ENCODE data around the gene SF3A2. TPM values are rescaled to one million over a fixed set of nuclear protein-coding genes. Genes with fewer than 3 reads are reported as not detected.
A peak's percentile ranks its signal among the peaks of the same experiment; 100 is the strongest.

SF3A2 gene
- total RNA-seq, 1 donor from 2014 or later, result 43.4 TPM

GRCh38 chr19:2207991-2208860, 28.4 kb upstream of the SF3A2 start:
- DNase-seq, result peak; percentile 75

DNA sequence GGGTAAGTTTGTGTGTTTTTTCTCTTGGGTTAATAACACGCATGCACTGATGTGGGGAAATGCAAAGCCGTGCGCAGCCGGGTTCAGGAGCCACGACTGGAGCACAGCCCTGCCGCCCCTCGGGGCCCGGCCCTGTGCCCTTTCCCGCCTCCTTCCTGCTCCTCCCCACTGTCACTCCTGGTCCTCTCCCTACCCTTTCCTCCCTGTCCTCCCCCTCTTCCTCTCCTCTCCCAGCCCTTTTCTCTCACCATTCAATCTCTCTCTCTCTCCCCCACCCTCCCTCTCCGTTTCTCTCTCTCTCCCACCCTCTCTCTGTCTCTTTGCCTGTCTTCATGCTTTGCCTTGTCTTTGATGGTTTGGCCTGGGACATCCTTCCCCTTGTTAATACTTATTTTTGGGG, 27.6 kb upstream of the SF3A2 start:
- DNase-seq, result no peak

- DNase-seq, result no peak
Observed at GRCh38 chr19:2209408-2209807, 27.2 kb upstream of the SF3A2 start.

GRCh38 chr19:2210206-2210605, 26.4 kb upstream of the SF3A2 start:
- no peak for DNase-seq

DNA sequence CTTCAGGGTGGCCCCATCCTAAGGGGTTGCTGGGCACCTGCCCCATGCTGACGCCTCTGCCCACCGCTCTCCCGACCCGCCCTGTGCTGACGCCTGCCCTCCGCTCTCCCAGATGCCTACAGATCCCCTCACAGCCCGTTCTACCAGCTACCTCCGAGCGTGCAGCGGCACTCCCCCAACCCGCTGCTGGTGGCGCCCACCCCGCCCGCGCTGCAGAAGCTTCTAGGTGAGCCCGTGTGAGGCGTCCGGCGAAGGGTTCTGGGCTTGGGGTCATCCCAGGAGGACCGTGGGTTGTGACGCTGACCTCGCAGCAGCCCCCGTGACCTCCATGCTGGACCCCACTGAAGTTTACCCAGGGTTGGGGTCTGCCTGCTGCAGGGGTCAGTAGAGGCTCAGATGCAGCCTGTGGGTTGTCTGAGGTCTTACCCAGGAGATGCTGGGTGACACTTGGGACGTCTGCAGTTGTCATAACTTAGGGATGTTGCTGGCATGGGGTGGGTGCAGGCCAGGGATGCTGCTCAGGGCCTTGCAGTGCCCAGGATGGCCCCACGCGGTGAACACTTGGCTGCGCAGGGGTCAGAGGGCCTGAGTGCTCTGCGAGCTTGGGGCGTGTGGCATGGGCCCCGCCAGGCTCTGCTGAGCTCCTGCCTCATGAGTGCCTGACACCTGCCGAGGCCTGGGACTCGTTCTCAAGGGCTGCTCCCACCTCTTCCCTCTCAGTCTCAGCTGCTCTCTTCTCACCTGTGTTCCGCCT, 25.5 kb upstream of the SF3A2 start:
- DNase-seq, result no peak

- DNase-seq, result no peak
Observed at GRCh38 chr19:2212861-2213711, 23.5 kb upstream of the SF3A2 start.

- DNase-seq, result no peak
Observed at GRCh38 chr19:2213799-2214198, 22.8 kb upstream of the SF3A2 start.

DNA sequence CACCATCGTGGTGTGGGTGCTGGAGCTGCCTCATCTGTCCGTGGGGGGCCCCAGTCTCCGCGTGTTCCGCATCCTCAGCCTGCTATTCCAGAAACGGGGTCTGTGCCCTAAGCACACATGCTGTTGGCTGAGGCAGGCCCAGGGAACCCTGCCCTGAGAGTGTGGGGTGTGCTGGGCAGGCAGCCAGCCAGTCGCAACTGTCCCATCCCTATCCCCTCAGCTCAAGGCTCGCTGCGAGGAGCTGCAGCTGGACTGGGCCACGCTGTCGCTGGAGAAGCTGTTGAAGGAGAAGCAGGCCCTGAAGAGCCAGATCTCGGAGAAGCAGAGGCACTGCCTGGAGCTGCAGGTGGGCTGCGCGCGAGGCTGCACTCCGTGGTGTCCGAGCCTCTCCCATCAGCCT, 22.4 kb upstream of the SF3A2 start:
- no peak for DNase-seq

- no peak for DNase-seq
Observed at GRCh38 chr19:2215281-2215751, 21.3 kb upstream of the SF3A2 start.

- DNase-seq, result no peak
Observed at GRCh38 chr19:2216361-2217225, 20.0 kb upstream of the SF3A2 start.

GRCh38 chr19:2217591-2217990, 19.0 kb upstream of the SF3A2 start:
- DNase-seq, result no peak

GRCh38 chr19:2219726-2220125, 16.9 kb upstream of the SF3A2 start:
- no peak for DNase-seq

GRCh38 chr19:2221250-2221831, 15.3 kb upstream of the SF3A2 start:
- DNase-seq, result peak; percentile 49

DNA sequence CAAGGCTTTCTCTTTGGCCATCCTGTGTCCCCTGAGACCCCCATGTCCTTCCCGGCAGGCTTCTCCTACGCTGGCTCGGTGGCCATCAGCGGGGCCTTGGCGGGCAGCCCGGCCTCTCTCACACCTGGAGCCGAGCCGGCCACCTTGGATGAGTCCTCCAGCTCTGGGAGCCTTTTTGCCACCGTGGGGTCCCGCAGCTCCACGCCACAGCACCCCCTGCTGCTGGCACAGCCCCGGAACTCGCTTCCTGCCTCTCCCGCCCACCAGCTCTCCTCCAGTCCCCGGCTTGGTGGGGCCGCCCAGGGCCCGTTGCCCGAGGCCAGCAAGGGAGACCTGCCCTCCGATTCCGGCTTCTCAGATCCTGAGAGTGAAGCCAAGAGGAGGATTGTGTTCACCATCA, 14.7 kb upstream of the SF3A2 start:
- DNase-seq, result peak; percentile 28

- no peak for DNase-seq
Observed at GRCh38 chr19:2223391-2223790, 13.2 kb upstream of the SF3A2 start.

GRCh38 chr19:2223959-2224358, 12.7 kb upstream of the SF3A2 start:
- DNase-seq, result no peak

DNA sequence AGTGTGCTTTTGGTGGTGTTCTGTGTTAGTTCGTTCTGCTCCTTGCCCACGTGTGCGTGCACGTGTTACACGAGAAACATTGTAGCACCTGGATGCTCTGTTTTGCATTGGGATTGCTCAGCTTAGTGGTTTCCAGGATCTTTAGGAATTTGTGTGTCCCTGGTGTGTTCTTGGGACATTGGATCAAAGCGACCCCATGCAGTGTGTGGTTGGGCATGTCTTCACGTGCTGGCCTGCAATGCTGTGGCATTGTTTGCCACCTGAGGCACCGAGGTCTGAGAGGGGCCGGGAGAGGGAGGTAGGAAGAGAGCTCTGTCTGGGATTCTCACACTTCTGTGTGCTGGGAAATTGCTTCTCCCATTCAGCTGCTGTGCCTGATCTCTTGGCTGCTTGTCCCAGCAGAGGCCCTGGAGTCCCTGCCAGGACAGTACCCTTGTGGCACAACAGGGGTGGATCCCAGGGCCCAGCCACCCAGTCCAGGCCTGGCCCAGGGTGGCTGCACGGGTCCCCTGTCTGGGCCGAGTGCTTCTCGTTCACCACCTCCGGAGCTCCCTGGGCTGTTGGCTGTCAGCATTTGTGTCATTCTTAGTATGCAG, 11.8 kb upstream of the SF3A2 start:
- DNase-seq, result no peak

GRCh38 chr19:2225415-2226050, 11.1 kb upstream of the SF3A2 start:
- DNase-seq, result no peak

- no peak for DNase-seq
Observed at GRCh38 chr19:2226051-2226839, 10.4 kb upstream of the SF3A2 start.

Data from dermis blood vessel endothelial cell (primary cell).